GM15510 (cell line): ENCODE data around the gene THAP12.

Source experiments
- POLR2A ChIP-seq: IDR thresholded peaks from 3 replicates; pipeline ENCODE4 v1.6.1; 2011; ENCODE audit warnings: borderline replicate concordance; ENCODE audit not compliant: insufficient read length; ENCODE audit errors: extremely low read depth

THAP12 gene

GRCh38 chr11:76322540-76322939 is 58.4 kb downstream of the THAP12 start:
- TF ChIP-seq POLR2A: no peak

GRCh38 chr11:76321820-76322524 is 59.0 kb downstream of the THAP12 start:
- no peak for TF ChIP-seq POLR2A

DNA sequence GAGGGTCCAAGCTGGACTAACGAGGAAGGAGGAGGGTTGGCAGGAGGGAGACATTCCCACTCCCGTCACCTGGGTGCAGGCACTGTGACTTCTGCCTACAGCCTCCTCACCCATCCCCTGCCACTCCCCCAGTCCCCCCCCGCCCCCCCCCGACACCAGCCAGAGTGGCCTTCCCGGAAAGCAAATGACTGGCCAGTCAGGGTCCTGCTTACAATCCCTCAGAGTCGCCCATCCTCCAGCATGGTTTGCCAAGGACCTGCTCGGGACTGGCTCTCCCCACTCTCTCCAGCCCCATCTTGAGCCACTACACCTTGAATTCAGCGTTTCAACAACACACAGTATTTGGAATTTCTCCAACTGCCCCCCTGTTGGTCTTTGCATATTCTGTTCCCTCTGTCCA is 59.6 kb downstream of the THAP12 start:
- TF ChIP-seq POLR2A: no peak

GRCh38 chr11:76320929-76321328 is 60.0 kb downstream of the THAP12 start:
- TF ChIP-seq POLR2A: no peak

GRCh38 chr11:76318744-76319384 is 62.1 kb downstream of the THAP12 start:
- no peak for TF ChIP-seq POLR2A

- no peak for TF ChIP-seq POLR2A
Observed at GRCh38 chr11:76317296-76317695, 63.6 kb downstream of the THAP12 start.

DNA sequence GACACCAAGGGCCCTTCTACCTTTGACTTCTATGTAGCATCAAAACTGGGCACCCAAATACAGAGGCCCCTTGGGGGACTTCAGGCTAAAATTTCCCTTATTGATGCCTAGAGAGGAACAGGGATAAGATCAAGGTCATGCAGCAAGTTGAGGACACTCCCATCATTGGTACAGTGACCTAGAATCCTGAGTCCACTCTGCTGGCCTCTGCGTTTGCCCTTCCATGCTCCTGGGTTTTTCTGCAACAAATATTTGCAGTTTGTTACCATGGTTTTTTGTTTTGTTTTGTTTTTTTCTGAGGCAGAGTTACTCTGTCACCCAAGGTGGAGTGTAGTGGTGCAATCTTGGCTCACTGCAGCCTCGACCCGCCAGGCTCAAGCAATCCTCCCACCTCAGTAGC is 64.2 kb downstream of the THAP12 start:
- TF ChIP-seq POLR2A: no peak

GRCh38 chr11:76315182-76315853 is 65.6 kb downstream of the THAP12 start:
- TF ChIP-seq POLR2A: no peak

- TF ChIP-seq POLR2A: no peak
Observed at GRCh38 chr11:76314741-76315090, 66.2 kb downstream of the THAP12 start.

DNA sequence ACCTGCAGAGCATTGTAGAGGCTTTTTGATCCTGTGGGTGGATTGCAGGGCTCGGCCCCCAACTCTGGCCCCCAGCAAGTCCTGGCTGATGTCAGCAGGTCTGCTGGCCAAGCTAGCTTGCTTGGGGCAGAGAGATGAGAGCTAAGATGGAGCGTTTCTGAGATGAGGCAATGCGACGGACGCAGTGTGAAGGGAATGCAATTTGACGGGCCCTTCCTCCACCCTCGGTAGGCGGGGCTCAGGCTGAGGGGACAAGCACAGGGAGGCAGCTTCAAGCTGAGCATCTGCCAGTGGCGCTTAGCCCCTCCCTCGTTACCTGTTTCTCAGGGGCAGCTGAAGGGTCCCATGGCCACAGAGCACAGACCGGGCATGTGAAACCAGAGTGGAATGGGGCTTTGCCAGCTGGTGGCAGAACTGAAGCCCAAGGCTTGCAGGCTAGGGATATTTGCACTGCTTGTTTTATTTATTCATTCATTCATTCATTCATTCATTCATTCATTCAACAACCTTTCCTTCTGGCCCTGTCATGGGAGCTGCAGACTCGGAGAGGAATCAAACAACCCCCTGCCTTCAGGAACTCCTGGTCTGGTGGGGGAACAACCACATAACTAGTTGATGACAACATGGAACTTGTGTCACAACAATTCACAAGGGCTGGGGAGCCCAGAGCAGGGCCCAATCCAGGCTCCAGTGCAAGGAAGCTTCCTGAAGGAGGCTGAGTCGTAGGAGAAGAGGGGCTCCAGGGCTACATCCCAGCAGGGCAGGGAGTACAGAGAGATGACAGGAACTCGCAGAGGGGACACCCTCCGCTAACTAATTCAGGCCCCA is 66.8 kb downstream of the THAP12 start:
- no peak for TF ChIP-seq POLR2A

- no peak for TF ChIP-seq POLR2A
Observed at GRCh38 chr11:76313271-76313670, 67.7 kb downstream of the THAP12 start.

DNA sequence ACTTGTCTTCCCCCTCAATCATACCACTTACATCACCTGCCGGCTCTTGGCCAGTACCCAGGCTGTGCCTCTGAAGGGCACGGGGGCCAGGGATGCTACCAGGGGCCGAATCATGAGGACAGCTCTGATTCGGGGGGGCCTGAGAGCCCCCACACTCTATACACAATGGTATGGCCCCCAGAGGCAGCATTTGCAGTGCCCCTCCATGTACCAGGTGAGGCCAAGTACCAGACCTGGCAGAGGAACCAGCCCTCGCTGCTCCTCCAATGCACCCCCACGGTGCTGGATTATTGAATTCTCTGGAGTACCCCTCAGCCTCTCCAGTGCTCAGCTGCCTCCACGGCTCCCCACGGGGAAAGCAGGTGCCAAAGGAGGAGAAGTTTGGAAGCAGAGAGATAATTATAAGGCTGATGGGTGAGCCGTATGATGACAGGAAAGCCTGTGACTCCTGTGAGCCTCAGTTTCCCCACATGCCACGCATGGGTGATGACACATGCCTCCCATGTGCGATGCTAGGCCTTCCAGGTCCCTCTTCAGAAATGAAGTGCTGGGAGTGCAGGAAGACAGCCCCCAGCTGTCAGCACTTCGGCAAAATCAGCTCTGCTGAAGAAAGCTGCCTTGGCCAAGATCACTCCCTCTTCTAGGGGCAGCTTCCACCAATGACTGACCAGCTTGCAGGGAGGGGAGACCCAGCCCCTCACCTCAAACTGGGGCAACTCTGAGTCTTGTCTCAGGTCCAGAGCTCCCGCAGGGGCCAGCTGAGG is 69.9 kb downstream of the THAP12 start:
- TF ChIP-seq POLR2A: no peak

- TF ChIP-seq POLR2A: no peak
Observed at GRCh38 chr11:76307978-76308747, 72.8 kb downstream of the THAP12 start.

DNA sequence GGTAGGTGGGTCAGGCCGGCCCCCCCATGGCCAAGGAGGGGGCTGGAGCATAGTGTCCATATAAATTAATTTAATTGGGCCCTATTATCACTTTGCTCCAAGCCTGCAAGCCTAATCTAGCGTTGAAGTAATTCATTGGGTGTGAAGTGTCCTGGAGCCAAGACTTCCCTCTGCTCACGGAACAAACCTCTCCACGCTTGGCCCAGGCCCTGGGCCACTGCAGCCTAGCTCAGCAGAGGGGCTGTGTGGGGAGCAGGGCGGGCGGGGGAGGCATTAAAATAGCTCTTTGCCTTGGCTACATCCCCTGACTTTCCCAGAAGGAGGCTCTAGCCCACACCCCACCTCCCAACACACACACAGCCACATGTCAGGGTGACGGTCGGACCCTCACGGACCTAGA is 73.5 kb downstream of the THAP12 start:
- no peak for TF ChIP-seq POLR2A
